Keratinocyte (primary cell): ENCODE data around the gene CDCA7. TPM values are rescaled to one million over a fixed set of nuclear protein-coding genes. Genes with fewer than 3 reads are reported as not detected.
A peak's percentile ranks its signal among the peaks of the same experiment; 100 is the strongest.

Experiments used
- DNase-seq: peaks from one replicate; pipeline ENCODE4 v3.0.0-alpha.2; 2011; ENCODE audit warnings: low read depth, missing footprints, low spot score
- FAIRE-seq: peaks from 2 replicates; lab custom pipeline; 2011; peaks lifted over from hg19 to GRCh38; lab: Jason Lieb, UNC
- H2AFZ ChIP-seq: 2 replicates; pipeline ENCODE4 v1.6.0; 2012; ENCODE audit warnings: low read length, control low read depth, inconsistent platforms; ENCODE audit not compliant: control insufficient read depth
- H3K27ac ChIP-seq: 2 replicates; pipeline ENCODE4 v1.5.1; 2011; ENCODE audit warnings: low read length; ENCODE audit not compliant: control insufficient read depth, insufficient read depth
- H3K27me3 ChIP-seq: 3 replicates; pipeline ENCODE4 v1.6.0; 2011; ENCODE audit warnings: low read length; ENCODE audit not compliant: control insufficient read depth, insufficient read depth; ENCODE audit errors: extremely low read depth
- H3K36me3 ChIP-seq, 2 experiments: 2 replicates in 1 of 2; 3 replicates in 1 of 2; pipeline ENCODE4 v1.5.1; 2011; ENCODE audit warnings: low read length in 2 of 2, mild to moderate bottlenecking in 1 of 2; ENCODE audit not compliant: control insufficient read depth in 2 of 2, insufficient read depth in 2 of 2; ENCODE audit errors: extremely low read depth in 1 of 2
- H3K4me1 ChIP-seq: 3 replicates; pipeline ENCODE4 v1.5.1; 2011; ENCODE audit warnings: low read length; ENCODE audit not compliant: control insufficient read depth, insufficient read depth; ENCODE audit errors: extremely low read depth
- H3K4me2 ChIP-seq: 3 replicates; pipeline ENCODE4 v1.6.0; 2011; ENCODE audit warnings: low read depth, low read length; ENCODE audit not compliant: control insufficient read depth, insufficient read depth; ENCODE audit errors: extremely low read depth
- H3K4me3 ChIP-seq, 3 experiments: fragments of 200-600 bp in 1 of 3; sonication (generic) in 1 of 3; 2 replicates in 2 of 3; 3 replicates in 1 of 3; pipeline ENCODE4 v1.5.1; 2011 to 2016; ENCODE audit warnings: low read length in 3 of 3, mild to moderate bottlenecking in 3 of 3, control low read depth in 2 of 3, inconsistent platforms in 1 of 3, low read depth in 1 of 3, mixed read lengths in 1 of 3, mixed run types in 1 of 3, moderate library complexity in 1 of 3; ENCODE audit not compliant: control insufficient read depth in 2 of 3, insufficient read depth in 2 of 3; ENCODE audit errors: extremely low read depth in 1 of 3
- H3K79me2 ChIP-seq: 2 replicates; pipeline ENCODE4 v1.6.0; 2012; ENCODE audit warnings: low read length; ENCODE audit not compliant: control insufficient read depth, insufficient read depth
- H3K9ac ChIP-seq: 3 replicates; pipeline ENCODE4 v1.6.0; 2011; ENCODE audit warnings: low read length; ENCODE audit not compliant: control insufficient read depth, insufficient read depth; ENCODE audit errors: extremely low read depth
- H3K9me1 ChIP-seq: 3 replicates; pipeline ENCODE4 v1.6.0; 2011; ENCODE audit warnings: low read length; ENCODE audit not compliant: control insufficient read depth, insufficient read depth; ENCODE audit errors: extremely low read depth
- H3K9me3 ChIP-seq: 2 replicates; pipeline ENCODE4 v1.5.1; 2012; ENCODE audit warnings: low read depth, low read length; ENCODE audit not compliant: control insufficient read depth
- H4K20me1 ChIP-seq: 3 replicates; pipeline ENCODE4 v1.6.0; 2011; ENCODE audit warnings: low read length; ENCODE audit not compliant: control insufficient read depth, insufficient read depth; ENCODE audit errors: extremely low read depth
- CTCF ChIP-seq, 3 experiments: IDR thresholded peaks in 1 of 3; conservative IDR thresholded peaks in 1 of 3; optimal IDR thresholded peaks in 1 of 3; 2 replicates in 2 of 3; 3 replicates in 1 of 3; pipeline versions ENCODE3 to v1.5.1; 2011; ENCODE audit warnings: low read length in 3 of 3, mild to moderate bottlenecking in 3 of 3, moderate library complexity in 2 of 3, control low read depth in 1 of 3, inconsistent platforms in 1 of 3; ENCODE audit not compliant: insufficient read depth in 2 of 3; ENCODE audit errors: extremely low read depth in 1 of 3
- EZH2 ChIP-seq: IDR thresholded peaks from one replicate; pipeline ENCODE4 v1.6.1; 2012; ENCODE audit warnings: inconsistent platforms, mild to moderate bottlenecking, low read length, moderate library complexity
- dilution Hi-C: fragments of 300-500 bp; cut with MboI; formaldehyde crosslinking; loops from one replicate; pipeline ENCODE4 v1.7.0; 2020; ENCODE audit warnings: low sequenced_read_pairs; ENCODE audit not compliant: extremely low pct_ligation_motif_present
- polyA plus RNA-seq, 5 experiments: library from polyadenylated mRNA; depleted of rRNA in 3 of 5; stranded (reverse) in 3 of 5; stranded (forward) in 1 of 5; unstranded in 1 of 5; fragments of >200 nt; gene quantifications; 1 replicate in 1 of 5; 2 replicates in 3 of 5; 3 replicates in 1 of 5; pipeline versions ENCODE4 v1.2.1 to v1.2.3, GENCODE V29; 2011 to 2012; ENCODE audit warnings: missing spikeins in 2 of 5, low read depth in 1 of 5, low replicate concordance in 1 of 5

CDCA7 gene
- polyA plus RNA-seq, 1 donor (not counting 4 experiments of a cell fraction or from before 2014, with no cell fraction given): 30.9 TPM

- H4K20me1 ChIP-seq: no peaks in the 10 kb centered on the region
- DNase-seq (no peak), FAIRE-seq (peak; percentile 23)
- no peak overlapping the region for H3K4me3 ChIP-seq
- no peaks in the 10 kb centered on the region for H3K9me3 ChIP-seq
- H3K36me3 ChIP-seq: no peaks in the 10 kb centered on the region
- no peak overlapping the region for H2AFZ ChIP-seq
- H3K9ac ChIP-seq: no peak overlapping the region
- no peaks in the 10 kb centered on the region for H3K27me3 ChIP-seq
- TF ChIP-seq CTCF (optimal IDR thresholded peaks at IDR 0.05 in 1 of 3, IDR thresholded peaks at IDR 0.05 in 1 of 3, conservative IDR thresholded peaks at IDR 0.05 in 1 of 3; ENCODE audit: extremely low read depth in 1 of 3, insufficient read depth in 2 of 3, low read length in 3 of 3) (peak in 2 of 3 experiments; percentile 40 to 61), EZH2 (no peak)
- H3K9me1 ChIP-seq: no peaks in the 10 kb centered on the region
- no peaks in the 10 kb centered on the region for H3K79me2 ChIP-seq
- dilution Hi-C loops: no loop called here
- H3K4me1 ChIP-seq: peaks cover 9% of the 10 kb centered on the region
- H3K4me2 ChIP-seq: no peak overlapping the region
- H3K27ac ChIP-seq: no peak overlapping the region
Measured at GRCh38 chr2:173397539-173397938, 42.9 kb downstream of the CDCA7 start.

GRCh38 chr2:173399229-173399628 lies 44.6 kb downstream of the CDCA7 start:
- Histone ChIP-seq H3K4me2 (no peak overlapping the region), H3K27ac (no peak overlapping the region), H3K4me1 (peaks cover 9% of the 10 kb centered on the region), H4K20me1 (no peaks in the 10 kb centered on the region), H3K9me1 (no peaks in the 10 kb centered on the region), H3K79me2 (no peaks in the 10 kb centered on the region), H3K36me3 (no peaks in the 10 kb centered on the region), H3K9ac (no peak overlapping the region), H2AFZ (no peak overlapping the region), H3K4me3 (no peak overlapping the region), H3K9me3 (no peaks in the 10 kb centered on the region), H3K27me3 (no peaks in the 10 kb centered on the region)
- TF ChIP-seq CTCF (optimal IDR thresholded peaks at IDR 0.05 in 1 of 3, IDR thresholded peaks at IDR 0.05 in 1 of 3, conservative IDR thresholded peaks at IDR 0.05 in 1 of 3; ENCODE audit: extremely low read depth in 1 of 3, insufficient read depth in 2 of 3, low read length in 3 of 3): no peak
- TF ChIP-seq EZH2: no peak
- FAIRE-seq (no peak), DNase-seq (no peak)
- dilution Hi-C loops: no loop called here
